ENCODE results near the gene SPC24. TPM values are rescaled to one million over a fixed set of nuclear protein-coding genes. Genes with fewer than 3 reads are reported as not detected.
"Not testable (repeated sequence)": the region's sequence is repeated elsewhere in the genome, so short reads cannot be mapped to it uniquely, and the experiment has no call there.

The SPC24 gene
- total RNA-seq, 2 donors from 2014 or later: 2.6 to 11.6 TPM

- DNase-seq; ATAC-seq; intact Hi-C loops (cut with DNase I, micrococcal nuclease): not testable (repeated sequence)
Measured at GRCh38 chr19:11140023-11140538, 15.5 kb downstream of the SPC24 start.

- intact Hi-C loops (cut with DNase I, micrococcal nuclease): loop anchor here (5.0 to 10.0 kb wide), 2 partner anchors 64 to 66 kb away; no protein-coding TSS in a partner anchor
- ATAC-seq (peak; percentile 49), DNase-seq (peak; percentile 50 to 79)
Measured at GRCh38 chr19:11138601-11139300, 16.8 kb downstream of the SPC24 start.

- ATAC-seq (peak; percentile 67), DNase-seq (peak; percentile 72 to 75)
- intact Hi-C loops (cut with DNase I, micrococcal nuclease): loop anchor here (5.0 to 10.0 kb wide), 2 partner anchors 65 to 67 kb away; no protein-coding TSS in a partner anchor
Measured at GRCh38 chr19:11137542-11138384, 17.8 kb downstream of the SPC24 start.

GRCh38 chr19:11136400-11137101, 19.0 kb downstream of the SPC24 start:
- no peak for DNase-seq
- ATAC-seq: no peak
- intact Hi-C loops (cut with DNase I, micrococcal nuclease): loop anchor here (5.0 to 10.0 kb wide), 2 partner anchors 66 to 68 kb away; no protein-coding TSS in a partner anchor

GRCh38 chr19:11131471-11131870, 24.1 kb downstream of the SPC24 start:
- ATAC-seq: no peak
- intact Hi-C loops (cut with DNase I, micrococcal nuclease): loop anchor here in 1 of 2 donors (10.0 kb wide), 1 partner anchor 73 kb away; no protein-coding TSS in a partner anchor
- DNase-seq: no peak

- intact Hi-C loops (cut with DNase I, micrococcal nuclease): loop anchor here in 1 of 2 donors (10.0 kb wide), 1 partner anchor 74 kb away; no protein-coding TSS in a partner anchor
- ATAC-seq: peak; percentile 82
Measured at GRCh38 chr19:11130824-11131455, 24.6 kb downstream of the SPC24 start.

GRCh38 chr19:11127905-11128304, 27.7 kb downstream of the SPC24 start:
- DNase-seq: no peak
- no peak for ATAC-seq
- intact Hi-C loops (cut with DNase I, micrococcal nuclease): loop anchor here (5.0 to 10.0 kb wide), 2 partner anchors 83 to 96 kb away; no protein-coding TSS in a partner anchor

More at GRCh38 chr19:11130824-11131455, 24.6 kb downstream of the SPC24 start:
- DNase-seq: peak; percentile 77 to 85

GRCh38 chr19:11125994-11126685, 29.4 kb downstream of the SPC24 start:
- intact Hi-C loops (cut with DNase I, micrococcal nuclease): loop anchor here (5.0 to 10.0 kb wide), 2 partner anchors 81 to 94 kb away; no protein-coding TSS in a partner anchor
- DNase-seq: peak; percentile 59 to 87
- ATAC-seq: peak; percentile 57

GRCh38 chr19:11124157-11124556, 31.4 kb downstream of the SPC24 start:
- intact Hi-C loops (cut with DNase I, micrococcal nuclease): loop anchor here in 1 of 2 donors (10.0 kb wide), 1 partner anchor 79 kb away; no protein-coding TSS in a partner anchor
- not testable (repeated sequence) for DNase-seq, ATAC-seq

- ATAC-seq (no peak), DNase-seq (no peak)
- intact Hi-C loops (cut with DNase I, micrococcal nuclease): loop anchor here in 1 of 2 donors (10.0 kb wide), 1 partner anchor 78 kb away; no protein-coding TSS in a partner anchor
Measured at GRCh38 chr19:11123114-11123513, 32.5 kb downstream of the SPC24 start.

GRCh38 chr19:11121963-11122362, 33.6 kb downstream of the SPC24 start:
- DNase-seq, ATAC-seq: not testable (repeated sequence)
- intact Hi-C loops (cut with DNase I, micrococcal nuclease): loop anchor here in 1 of 2 donors (10.0 kb wide), 1 partner anchor 77 kb away; no protein-coding TSS in a partner anchor

- intact Hi-C loops (cut with DNase I, micrococcal nuclease): no loop called here
- ATAC-seq (no peak), DNase-seq (no peak)
Measured at GRCh38 chr19:11116507-11116906, 39.1 kb downstream of the SPC24 start.

- intact Hi-C loops (cut with DNase I, micrococcal nuclease): no loop called here
- no peak for DNase-seq
- no peak for ATAC-seq
Measured at GRCh38 chr19:11115895-11116446, 39.6 kb downstream of the SPC24 start.

GRCh38 chr19:11115042-11115441, 40.5 kb downstream of the SPC24 start:
- ATAC-seq (no peak), DNase-seq (no peak)
- intact Hi-C loops (cut with DNase I, micrococcal nuclease): no loop called here

GRCh38 chr19:11113140-11113708, 42.4 kb downstream of the SPC24 start:
- ATAC-seq (no peak), DNase-seq (no peak)
- intact Hi-C loops (cut with DNase I, micrococcal nuclease): no loop called here

GRCh38 chr19:11111771-11112144, 43.8 kb downstream of the SPC24 start:
- DNase-seq (no peak), ATAC-seq (no peak)
- intact Hi-C loops (cut with DNase I, micrococcal nuclease): no loop called here
